Measurements from ENCODE around the gene SLC46A1. TPM values are rescaled to one million over a fixed set of nuclear protein-coding genes. Genes with fewer than 3 reads are reported as not detected.

Gene SLC46A1
- total RNA-seq, 2 experiments from 2014 or later = 1.5 to 2.2 TPM

Small RNA genes lying within 50 kb of the gene (microRNA-seq; reads per million reads assigned to microRNA genes)
- gene MIR4723 (ENCODE audit: borderline replicate concordance) = 6.1 reads per million

Other genes with a start within 250 kb of the SLC46A1 start
- gene TMEM97, start 87.0 kb downstream of the SLC46A1 start, total RNA-seq (2014; rRNA removed; shearing (Covaris generic)) = 62.3 and 65.7 TPM in 2 replicates
- gene TMEM97, start 87.0 kb downstream of the SLC46A1 start, total RNA-seq (2022) = 65.1 and 69.6 TPM in 2 replicates
- gene IFT20, start 70.7 kb downstream of the SLC46A1 start, total RNA-seq (2014; rRNA removed; shearing (Covaris generic)) = 16.3 and 32.9 TPM in 2 replicates
- 23.8 and 23.9 TPM in 2 replicates for gene IFT20, start 70.7 kb downstream of the SLC46A1 start, total RNA-seq (2022)
- gene TNFAIP1, start 70.5 kb downstream of the SLC46A1 start, total RNA-seq (2014; rRNA removed; shearing (Covaris generic)) = 9.3 and 15.5 TPM in 2 replicates
- gene TNFAIP1, start 70.5 kb downstream of the SLC46A1 start, total RNA-seq (2022) = 10.6 and 14.7 TPM in 2 replicates
- gene POLDIP2, start 48.7 kb downstream of the SLC46A1 start, total RNA-seq (2014; rRNA removed; shearing (Covaris generic)) = 82.2 and 88.8 TPM in 2 replicates
- gene POLDIP2, start 48.7 kb downstream of the SLC46A1 start, total RNA-seq (2022) = 85.0 and 89.2 TPM in 2 replicates
- gene SEBOX, start 41.0 kb downstream of the SLC46A1 start, total RNA-seq (2014; rRNA removed; shearing (Covaris generic)) = not detected in 2 replicates
- not detected in 2 replicates for gene SEBOX, start 41.0 kb downstream of the SLC46A1 start, total RNA-seq (2022)
- gene VTN, start 35.9 kb downstream of the SLC46A1 start, total RNA-seq (2014; rRNA removed; shearing (Covaris generic)) = not detected in 2 replicates
- 0.40 TPM in 1 of 2 replicates, not detected in the other for gene VTN, start 35.9 kb downstream of the SLC46A1 start, total RNA-seq (2022)
- gene SARM1, start 34.5 kb downstream of the SLC46A1 start, total RNA-seq (2014; rRNA removed; shearing (Covaris generic)) = 4.7 and 7.5 TPM in 2 replicates
- 21.3 and 21.7 TPM in 2 replicates for gene SARM1, start 34.5 kb downstream of the SLC46A1 start, total RNA-seq (2022)
- not detected in 2 replicates for gene SLC13A2, start 67.4 kb upstream of the SLC46A1 start, total RNA-seq (2014; rRNA removed; shearing (Covaris generic))
- gene SLC13A2, start 67.4 kb upstream of the SLC46A1 start, total RNA-seq (2022) = not detected in 2 replicates
- not detected in 2 replicates for gene FOXN1, start 100.1 kb upstream of the SLC46A1 start, total RNA-seq (2014; rRNA removed; shearing (Covaris generic))
- gene FOXN1, start 100.1 kb upstream of the SLC46A1 start, total RNA-seq (2022) = not detected in 2 replicates
- 10.5 and 14.2 TPM in 2 replicates for gene UNC119, start 146.4 kb upstream of the SLC46A1 start, total RNA-seq (2014; rRNA removed; shearing (Covaris generic))
- gene UNC119, start 146.4 kb upstream of the SLC46A1 start, total RNA-seq (2022) = 8.4 and 14.9 TPM in 2 replicates
- 13.9 and 23.7 TPM in 2 replicates for gene PIGS, start 165.3 kb upstream of the SLC46A1 start, total RNA-seq (2014; rRNA removed; shearing (Covaris generic))
- gene PIGS, start 165.3 kb upstream of the SLC46A1 start, total RNA-seq (2022) = 34.0 and 34.5 TPM in 2 replicates
- gene ALDOC, start 170.7 kb upstream of the SLC46A1 start, total RNA-seq (2014; rRNA removed; shearing (Covaris generic)) = 62.4 and 70.7 TPM in 2 replicates
- gene ALDOC, start 170.7 kb upstream of the SLC46A1 start, total RNA-seq (2022) = 25.7 and 46.2 TPM in 2 replicates
- gene SPAG5, start 192.8 kb upstream of the SLC46A1 start, total RNA-seq (2014; rRNA removed; shearing (Covaris generic)) = 161 and 163 TPM in 2 replicates
- 152 and 156 TPM in 2 replicates for gene SPAG5, start 192.8 kb upstream of the SLC46A1 start, total RNA-seq (2022)
- 24.7 and 30.4 TPM in 2 replicates for gene RSKR, start 208.0 kb upstream of the SLC46A1 start, total RNA-seq (2014; rRNA removed; shearing (Covaris generic))
- gene RSKR, start 208.0 kb upstream of the SLC46A1 start, total RNA-seq (2022) = 59.6 and 66.2 TPM in 2 replicates
- gene BLTP2, start 238.9 kb upstream of the SLC46A1 start, total RNA-seq (2014; rRNA removed; shearing (Covaris generic)) = 147 and 151 TPM in 2 replicates
- gene BLTP2, start 238.9 kb upstream of the SLC46A1 start, total RNA-seq (2022) = 177 and 185 TPM in 2 replicates